DOHH2 (cell line): ENCODE measurements around the gene C20orf144.

Source experiments
- H3F3A ChIP-seq: fragments of 200-600 bp; sonication (generic), shearing (Covaris generic); 2 replicates; pipeline ENCODE4 v1.6.0; 2016; ENCODE audit warnings: antibody characterized with exemption, mild to moderate bottlenecking; ENCODE audit not compliant: control insufficient read depth, insufficient read depth
- H3K27ac ChIP-seq: fragments of 200-600 bp; sonication (generic); 2 replicates; pipeline ENCODE4 v1.5.1; 2014; ENCODE audit warnings: low read depth, mild to moderate bottlenecking, low read length, moderate library complexity
- H3K27me3 ChIP-seq: fragments of 200-600 bp; sonication (generic); 2 replicates; pipeline ENCODE4 v1.6.1; 2014; ENCODE audit warnings: mild to moderate bottlenecking, low read length, mixed read lengths; ENCODE audit not compliant: control insufficient read depth
- H3K36me3 ChIP-seq: fragments of 200-600 bp; sonication (generic); 2 replicates; pipeline ENCODE4 v1.6.1; 2014; ENCODE audit warnings: mild to moderate bottlenecking, low read length, moderate library complexity, mixed read lengths; ENCODE audit not compliant: control insufficient read depth
- H3K4me1 ChIP-seq: fragments of 200-600 bp; sonication (generic); 2 replicates; pipeline ENCODE4 v1.6.1; 2014; ENCODE audit warnings: mild to moderate bottlenecking, low read length, mixed read lengths; ENCODE audit not compliant: control insufficient read depth
- H3K4me2 ChIP-seq: fragments of 200-600 bp; sonication (generic); 2 replicates; pipeline ENCODE4 v1.6.0; 2014; ENCODE audit warnings: mild to moderate bottlenecking, low read length, moderate library complexity
- H3K4me3 ChIP-seq: fragments of 200-600 bp; sonication (generic); 2 replicates; pipeline ENCODE4 v1.5.1; 2014; ENCODE audit warnings: mild to moderate bottlenecking, low read length, mixed read lengths
- H3K79me2 ChIP-seq: fragments of 200-600 bp; sonication (generic); 2 replicates; pipeline ENCODE4 v1.6.1; 2014; ENCODE audit warnings: mild to moderate bottlenecking, low read length, mixed read lengths; ENCODE audit not compliant: control insufficient read depth
- H3K9me2 ChIP-seq: fragments of 200-600 bp; sonication (generic); replicated peaks from 2 replicates; pipeline ENCODE4 v1.6.1; 2014; ENCODE audit warnings: mild to moderate bottlenecking, low read length, mixed read lengths; ENCODE audit not compliant: control insufficient read depth
- H3K9me3 ChIP-seq: fragments of 200-600 bp; sonication (generic); 2 replicates; pipeline ENCODE4 v1.6.1; 2014; ENCODE audit warnings: antibody characterized with exemption, low read length, mixed read lengths; ENCODE audit not compliant: control insufficient read depth, insufficient read depth
- H4K20me1 ChIP-seq: fragments of 200-600 bp; sonication (generic); 2 replicates; pipeline ENCODE4 v1.6.0; 2014; ENCODE audit warnings: low read depth, mild to moderate bottlenecking, antibody characterized with exemption, low read length, moderate library complexity; ENCODE audit not compliant: control insufficient read depth, insufficient read depth
- EZH2phosphoT487 ChIP-seq: fragments of 200-600 bp; sonication (generic); IDR thresholded peaks from 2 replicates; pipeline ENCODE4 v1.6.1; 2017; ENCODE audit warnings: borderline replicate concordance, mild to moderate bottlenecking, antibody characterized with exemption, low read length, moderate library complexity, mixed read lengths
- TF ChIP-seq, protein P1 (sequence below): fragments of 200-600 bp; sonication (generic); IDR thresholded peaks from one replicate; pipeline ENCODE4 v1.5.1; 2014; ENCODE audit warnings: antibody characterized with exemption, mild to moderate bottlenecking, low read depth, low read length; ENCODE audit not compliant: poor library complexity, severe bottlenecking

The C20orf144 gene

DNA sequence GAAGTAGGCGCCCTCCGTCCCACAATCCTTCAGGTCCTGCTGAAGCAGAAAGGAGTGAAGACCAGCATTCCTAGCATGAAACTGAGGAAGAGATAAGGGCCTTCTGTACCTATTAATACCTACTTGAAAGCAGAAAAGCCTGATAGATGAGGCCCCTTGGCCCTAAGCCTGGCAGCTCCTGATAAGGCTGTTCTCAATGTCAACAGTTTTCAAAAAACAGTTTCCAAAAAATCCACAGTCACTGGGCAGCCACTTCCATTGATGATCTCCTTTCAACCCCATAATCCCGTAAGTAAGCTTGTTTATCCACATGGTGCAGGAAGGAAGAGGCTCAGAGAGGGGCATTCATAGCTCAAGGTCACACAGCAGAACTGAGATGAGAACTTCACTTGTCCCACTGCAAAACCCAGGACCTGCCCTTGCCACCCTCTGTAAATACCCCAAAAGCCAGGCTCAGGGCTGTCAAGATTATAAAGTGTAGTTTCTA is 26.9 kb downstream of the C20orf144 start:
- TF ChIP-seq, protein P1, sequence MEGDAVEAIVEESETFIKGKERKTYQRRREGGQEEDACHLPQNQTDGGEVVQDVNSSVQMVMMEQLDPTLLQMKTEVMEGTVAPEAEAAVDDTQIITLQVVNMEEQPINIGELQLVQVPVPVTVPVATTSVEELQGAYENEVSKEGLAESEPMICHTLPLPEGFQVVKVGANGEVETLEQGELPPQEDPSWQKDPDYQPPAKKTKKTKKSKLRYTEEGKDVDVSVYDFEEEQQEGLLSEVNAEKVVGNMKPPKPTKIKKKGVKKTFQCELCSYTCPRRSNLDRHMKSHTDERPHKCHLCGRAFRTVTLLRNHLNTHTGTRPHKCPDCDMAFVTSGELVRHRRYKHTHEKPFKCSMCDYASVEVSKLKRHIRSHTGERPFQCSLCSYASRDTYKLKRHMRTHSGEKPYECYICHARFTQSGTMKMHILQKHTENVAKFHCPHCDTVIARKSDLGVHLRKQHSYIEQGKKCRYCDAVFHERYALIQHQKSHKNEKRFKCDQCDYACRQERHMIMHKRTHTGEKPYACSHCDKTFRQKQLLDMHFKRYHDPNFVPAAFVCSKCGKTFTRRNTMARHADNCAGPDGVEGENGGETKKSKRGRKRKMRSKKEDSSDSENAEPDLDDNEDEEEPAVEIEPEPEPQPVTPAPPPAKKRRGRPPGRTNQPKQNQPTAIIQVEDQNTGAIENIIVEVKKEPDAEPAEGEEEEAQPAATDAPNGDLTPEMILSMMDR, result no peak
- TF ChIP-seq EZH2phosphoT487, result no peak
- H3K36me3 ChIP-seq, result peaks cover 16% of the 10 kb centered on the region
- H4K20me1 ChIP-seq, result peaks cover 11% of the 10 kb centered on the region
- H3K27me3 ChIP-seq, result no peaks in the 10 kb centered on the region
- peaks cover 38% of the 10 kb centered on the region for H3K4me1 ChIP-seq
- no peak overlapping the region for H3K4me3 ChIP-seq
- peaks cover 18% of the 10 kb centered on the region for H3K79me2 ChIP-seq
- H3K4me2 ChIP-seq, result no peak overlapping the region
- no peak overlapping the region for H3K27ac ChIP-seq
- peaks cover 7% of the 10 kb centered on the region for H3F3A ChIP-seq
- H3K9me3 ChIP-seq, result no peaks in the 10 kb centered on the region
- no peaks in the 10 kb centered on the region for H3K9me2 ChIP-seq

DNA sequence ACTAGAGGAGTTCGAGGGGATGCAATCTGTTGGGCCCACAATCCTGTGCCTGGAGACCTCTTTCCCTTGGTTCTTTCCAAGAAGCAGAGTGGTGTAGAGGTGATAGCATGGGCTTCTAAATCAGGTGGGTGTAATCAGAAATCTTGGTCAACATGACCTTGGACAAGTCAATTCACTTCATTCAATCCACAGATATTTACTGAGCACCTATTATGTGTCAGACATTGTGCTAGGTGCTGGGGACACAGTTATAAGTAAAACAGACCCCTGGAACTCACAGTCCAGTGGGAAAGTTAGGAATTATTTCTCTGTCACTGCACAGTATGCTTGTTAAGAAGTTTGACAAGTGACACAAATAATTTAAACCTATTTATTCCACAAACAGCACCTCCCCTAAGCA is 27.4 kb downstream of the C20orf144 start:
- H3F3A ChIP-seq, result peaks cover 7% of the 10 kb centered on the region
- TF ChIP-seq, protein P1, result no peak
- no peak for TF ChIP-seq EZH2phosphoT487
- H3K9me2 ChIP-seq, result no peaks in the 10 kb centered on the region
- H3K9me3 ChIP-seq, result no peaks in the 10 kb centered on the region
- H3K4me2 ChIP-seq, result no peak overlapping the region
- peaks cover 6% of the 10 kb centered on the region for H4K20me1 ChIP-seq
- no peak overlapping the region for H3K4me3 ChIP-seq
- H3K27me3 ChIP-seq, result no peaks in the 10 kb centered on the region
- H3K79me2 ChIP-seq, result peaks cover 13% of the 10 kb centered on the region
- H3K27ac ChIP-seq, result no peak overlapping the region
- peaks cover 11% of the 10 kb centered on the region for H3K36me3 ChIP-seq
- H3K4me1 ChIP-seq, result peaks cover 33% of the 10 kb centered on the region

- Histone ChIP-seq H3K9me3 (no peaks in the 10 kb centered on the region), H4K20me1 (peaks cover 1% of the 10 kb centered on the region), H3K79me2 (peaks cover 8% of the 10 kb centered on the region), H3K4me3 (no peak overlapping the region), H3K27ac (no peak overlapping the region), H3K4me2 (peak overlapping the region; percentile 35), H3K36me3 (peaks cover 6% of the 10 kb centered on the region), H3K9me2 (no peaks in the 10 kb centered on the region), H3K4me1 (peaks cover 28% of the 10 kb centered on the region), H3K27me3 (no peaks in the 10 kb centered on the region), H3F3A (peaks cover 6% of the 10 kb centered on the region)
- no peak for TF ChIP-seq EZH2phosphoT487
Measured at GRCh38 chr20:33689973-33690372, 27.8 kb downstream of the C20orf144 start.

GRCh38 chr20:33693289-33693688 is 31.2 kb downstream of the C20orf144 start:
- H3K27me3 ChIP-seq, result no peaks in the 10 kb centered on the region
- peaks cover 15% of the 10 kb centered on the region for H3K4me1 ChIP-seq
- H3K9me2 ChIP-seq, result no peaks in the 10 kb centered on the region
- H3K4me3 ChIP-seq, result no peak overlapping the region
- 0 out of 2 replicates have a peak, but pooled peaks cover 2% of the 10 kb centered on the region for H3F3A ChIP-seq
- no peaks in the 10 kb centered on the region for H3K79me2 ChIP-seq
- no peaks in the 10 kb centered on the region for H4K20me1 ChIP-seq
- H3K4me2 ChIP-seq, result no peak overlapping the region
- no peak for TF ChIP-seq EZH2phosphoT487
- H3K9me3 ChIP-seq, result no peaks in the 10 kb centered on the region
- no peaks in the 10 kb centered on the region for H3K36me3 ChIP-seq
- H3K27ac ChIP-seq, result no peak overlapping the region
